Ecto neural progenitor cell (in vitro differentiated cells): Measurements from ENCODE around the gene RASSF1.
A peak's percentile ranks its signal among the peaks of the same experiment; 100 is the strongest.

Experiments used
- DNase-seq: peaks from one replicate; pipeline ENCODE4 v3.0.0-alpha.2; 2018; ENCODE audit warnings: low spot score

The RASSF1 gene

GRCh38 chr3:50365842-50366220 lies 25.2 kb upstream of the RASSF1 start:
- DNase-seq = no peak

GRCh38 chr3:50365080-50365841 lies 24.6 kb upstream of the RASSF1 start:
- DNase-seq = peak; percentile 90

GRCh38 chr3:50364573-50365079 lies 24.0 kb upstream of the RASSF1 start:
- DNase-seq = no peak

DNA sequence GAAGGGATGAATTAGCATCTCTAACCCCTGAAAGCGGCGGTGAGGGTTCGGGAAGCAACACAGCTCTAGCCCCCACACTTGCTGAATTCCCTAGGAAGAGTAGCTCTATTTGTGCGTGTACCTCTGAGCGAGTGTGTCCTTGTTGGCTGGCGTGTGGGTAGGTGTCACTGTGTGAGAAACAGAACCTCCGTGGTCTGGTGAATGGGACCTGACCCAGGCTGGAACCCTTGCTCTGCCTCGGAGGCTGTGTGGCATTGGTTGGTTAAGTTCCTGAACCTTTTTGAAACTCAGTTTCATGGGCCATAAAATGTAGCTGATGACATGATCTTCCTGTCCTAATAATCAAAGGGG lies 19.1 kb upstream of the RASSF1 start:
- DNase-seq = no peak

DNA sequence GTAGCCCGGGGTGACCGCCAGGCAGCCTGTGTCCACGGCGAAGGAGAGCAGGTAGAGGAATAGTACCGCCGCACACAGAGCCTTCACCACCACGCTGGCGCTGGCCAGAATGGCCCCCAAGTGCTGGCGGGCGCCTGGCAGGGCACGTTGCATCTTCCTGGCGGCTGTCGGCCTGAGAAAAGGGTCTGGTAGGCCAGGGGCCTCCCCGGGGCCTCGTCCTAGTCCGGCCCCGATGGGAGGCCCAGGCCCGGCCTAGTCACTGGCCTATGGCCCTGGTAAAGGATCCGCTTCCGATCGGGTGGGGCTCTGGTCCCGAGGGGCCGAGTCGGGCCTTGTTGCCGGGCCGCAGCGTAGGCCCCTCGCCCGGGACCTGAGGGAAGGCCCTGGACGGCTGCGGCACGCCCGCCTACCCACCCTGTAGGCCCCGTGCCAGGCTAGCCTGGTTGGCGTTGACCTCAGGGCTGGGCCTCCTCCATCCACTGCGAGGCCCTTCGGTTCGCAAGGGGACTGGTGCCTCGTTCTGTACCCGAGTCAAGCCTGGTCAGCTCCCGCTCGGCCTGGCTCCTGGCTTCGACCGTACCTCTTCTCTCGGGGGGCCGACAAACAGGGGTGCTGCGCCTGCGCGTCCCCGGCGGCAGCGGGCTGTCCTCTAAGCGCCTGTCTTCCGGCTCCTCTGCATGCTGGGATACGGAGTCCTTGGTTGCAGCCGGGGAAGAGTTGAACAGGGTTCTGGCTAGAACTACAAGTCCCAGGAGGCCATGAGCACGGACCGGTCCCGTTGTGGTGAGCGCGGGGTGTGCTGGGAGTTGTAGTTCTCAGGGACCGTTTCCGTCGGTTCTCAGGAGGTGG lies 18.5 kb upstream of the RASSF1 start, which contains the start of gene TMEM115:
TMEM115 (minus strand) TSS at position 611 of the 849 bp plus-strand sequence; CDS start at position 153, 458 bp downstream.
- peak; percentile 95 for DNase-seq

GRCh38 chr3:50358355-50358910 lies 17.8 kb upstream of the RASSF1 start:
- no peak for DNase-seq

DNA sequence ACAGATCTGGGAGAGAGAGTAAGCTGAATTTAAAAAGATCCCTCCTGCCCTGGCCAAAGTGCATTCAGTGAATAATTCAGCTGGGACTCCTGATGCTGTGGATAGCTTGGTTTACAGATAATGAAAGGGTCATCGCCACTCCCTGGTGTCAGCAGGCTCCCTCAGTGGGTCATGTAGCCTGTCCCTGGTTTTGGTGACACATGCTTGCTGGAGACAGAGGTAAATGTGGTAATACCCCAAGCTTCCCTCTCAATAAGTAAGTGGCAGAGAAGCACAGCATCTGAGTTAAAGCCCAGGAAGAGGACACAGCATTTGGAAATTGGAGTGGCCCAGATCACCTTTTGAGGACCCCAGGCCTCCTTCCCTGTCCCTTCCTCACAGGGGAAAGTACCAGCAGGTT lies 16.8 kb upstream of the RASSF1 start:
- DNase-seq = no peak

- no peak for DNase-seq
These were observed 15.9 kb upstream of the RASSF1 start for GRCh38 chr3:50356553-50356952.

DNA sequence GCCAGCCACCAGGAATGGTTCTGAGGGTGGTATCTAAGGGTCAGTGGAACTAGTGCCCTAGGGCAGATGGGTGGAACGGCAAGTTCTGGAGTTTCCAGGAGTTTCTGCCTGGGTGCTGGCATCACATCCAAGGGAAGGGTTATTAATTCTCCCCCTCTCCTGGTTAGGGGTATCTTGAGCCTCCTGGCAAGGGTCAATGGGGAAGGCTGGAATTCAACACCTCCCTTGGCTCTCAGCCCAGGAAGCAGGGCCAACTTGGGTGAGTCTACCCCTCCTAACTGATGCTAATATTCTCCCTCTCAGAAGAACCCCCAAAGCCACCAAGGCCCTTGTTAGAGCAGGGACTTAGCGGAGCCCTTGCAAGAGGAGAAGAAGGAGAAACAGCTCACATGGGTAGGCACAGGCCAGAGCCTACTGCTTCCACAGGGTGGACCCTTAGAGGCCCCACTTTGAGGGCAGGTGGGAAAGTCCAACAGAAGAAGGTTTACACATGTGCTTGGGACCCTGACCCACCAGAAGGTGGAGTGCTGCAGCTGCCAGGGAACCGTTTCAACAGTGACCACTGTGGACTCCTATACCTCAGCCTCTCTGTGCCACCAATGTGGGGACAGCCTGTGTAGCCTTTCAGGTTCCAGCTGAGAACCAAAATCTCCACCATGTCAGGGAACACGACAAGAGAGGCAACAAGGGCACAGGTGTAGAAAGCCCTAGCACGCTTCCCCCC lies 15.4 kb upstream of the RASSF1 start:
- no peak for DNase-seq

- DNase-seq = no peak
These were observed 14.2 kb upstream of the RASSF1 start for GRCh38 chr3:50354850-50355249.

DNA sequence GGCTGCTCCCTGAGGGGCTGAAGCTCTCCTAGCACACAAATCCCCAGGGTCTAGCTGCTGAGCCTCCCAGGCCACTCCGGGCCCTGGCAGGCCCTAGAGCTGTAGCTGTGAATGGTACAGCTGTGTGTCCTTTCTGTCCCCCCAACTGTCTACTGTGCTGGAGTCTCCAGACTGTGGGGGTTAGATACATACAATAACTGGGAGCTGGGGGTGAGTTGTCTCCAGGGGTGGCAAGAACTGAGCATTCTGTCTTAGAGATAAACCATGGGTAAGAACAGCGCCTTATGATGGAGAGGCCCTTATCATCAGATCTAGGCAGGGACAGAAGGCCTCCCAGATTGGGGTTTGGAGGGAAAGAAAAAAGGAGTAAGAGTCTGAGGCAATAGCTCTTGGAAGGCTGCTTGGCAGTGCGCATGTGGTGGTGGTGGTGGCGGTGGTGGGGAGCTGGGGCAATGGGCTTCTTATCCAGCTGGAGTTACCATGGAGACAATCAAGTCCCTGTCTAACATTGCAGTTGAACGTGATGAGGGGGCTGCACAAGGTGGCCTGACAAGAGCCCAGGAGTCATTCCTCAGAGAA lies 13.6 kb upstream of the RASSF1 start:
- DNase-seq = no peak

DNA sequence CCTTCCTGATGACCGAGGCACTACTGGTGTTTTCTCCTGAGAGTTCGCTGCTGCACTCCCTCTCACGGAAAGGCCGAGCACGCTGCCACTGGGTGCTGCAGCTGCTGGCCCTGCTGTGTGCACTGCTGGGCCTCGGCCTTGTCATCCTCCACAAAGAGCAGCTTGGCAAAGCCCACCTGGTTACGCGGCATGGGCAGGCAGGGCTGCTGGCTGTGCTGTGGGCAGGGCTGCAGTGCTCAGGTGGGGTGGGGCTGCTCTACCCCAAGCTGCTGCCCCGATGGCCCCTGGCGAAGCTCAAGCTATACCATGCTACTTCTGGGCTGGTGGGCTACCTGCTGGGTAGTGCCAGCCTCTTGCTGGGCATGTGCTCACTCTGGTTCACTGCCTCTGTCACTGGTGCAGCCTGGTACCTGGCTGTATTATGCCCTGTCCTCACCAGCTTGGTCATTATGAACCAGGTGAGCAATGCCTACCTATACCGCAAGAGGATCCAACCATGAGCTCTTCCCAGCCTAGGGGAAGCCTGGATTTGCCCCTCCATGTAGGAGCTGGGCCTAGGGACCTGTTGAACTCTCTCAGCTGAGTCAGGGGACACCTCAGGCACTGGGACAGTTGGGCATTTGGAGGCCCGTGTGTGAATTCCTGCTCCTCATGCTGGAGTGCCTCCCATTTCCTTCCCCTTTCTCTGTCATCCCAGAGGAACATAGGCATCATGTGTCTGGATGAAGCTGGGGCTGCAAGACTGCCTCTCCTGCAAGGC lies 12.8 kb upstream of the RASSF1 start:
- no peak for DNase-seq

- DNase-seq = no peak
These were observed 12.1 kb upstream of the RASSF1 start for GRCh38 chr3:50352781-50353180.

- no peak for DNase-seq
These were observed 10.7 kb upstream of the RASSF1 start for GRCh38 chr3:50351323-50351697.

DNA sequence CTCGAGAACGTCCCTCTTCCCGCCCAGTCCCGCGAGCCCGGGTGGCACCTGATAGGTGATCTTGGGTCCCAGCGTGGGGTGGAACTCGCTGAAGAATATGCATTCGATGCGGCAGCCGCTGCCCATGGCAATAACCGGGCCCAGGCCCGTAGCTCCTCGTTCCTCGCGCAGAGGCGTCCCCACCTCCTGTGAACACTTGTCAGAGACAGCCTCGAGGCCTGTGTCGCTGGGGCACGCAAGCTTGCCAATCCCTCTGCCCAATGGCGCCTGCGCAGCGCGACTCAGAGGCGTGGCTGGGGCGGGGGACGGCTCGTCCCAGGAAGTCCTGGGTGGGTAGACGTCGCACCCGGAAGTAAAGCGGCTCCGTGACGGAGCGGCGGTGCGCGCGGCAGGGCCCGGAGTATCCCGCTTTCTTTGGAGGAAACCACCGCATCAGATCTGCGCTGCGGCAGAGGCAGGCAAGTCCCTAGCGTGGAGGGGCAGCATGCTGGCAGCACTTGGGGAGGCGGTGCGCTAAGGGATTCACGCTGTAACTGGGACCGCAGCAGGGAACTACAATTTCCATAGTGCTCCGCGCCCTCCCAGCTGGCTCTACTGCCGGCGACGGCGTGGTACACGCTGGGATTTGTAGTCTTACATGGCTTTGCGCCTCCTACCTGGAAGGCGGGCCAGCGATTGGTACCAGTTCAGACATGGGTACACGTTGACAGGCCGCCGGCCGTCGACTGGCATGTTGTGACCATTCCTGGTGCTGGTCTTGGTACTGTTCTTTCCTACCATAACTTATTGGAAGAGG lies 10.1 kb upstream of the RASSF1 start, which contains the start of the genes CYB561D2 and NPRL2:
CYB561D2 (plus strand) TSS at position 336 of the 796 bp plus-strand sequence. CDS start 572 bp downstream, outside the sequence.
NPRL2 (minus strand) TSS at position 249 of the 796 bp plus-strand sequence; CDS start at position 126, 123 bp downstream.
- peak; percentile 95 for DNase-seq

DNA sequence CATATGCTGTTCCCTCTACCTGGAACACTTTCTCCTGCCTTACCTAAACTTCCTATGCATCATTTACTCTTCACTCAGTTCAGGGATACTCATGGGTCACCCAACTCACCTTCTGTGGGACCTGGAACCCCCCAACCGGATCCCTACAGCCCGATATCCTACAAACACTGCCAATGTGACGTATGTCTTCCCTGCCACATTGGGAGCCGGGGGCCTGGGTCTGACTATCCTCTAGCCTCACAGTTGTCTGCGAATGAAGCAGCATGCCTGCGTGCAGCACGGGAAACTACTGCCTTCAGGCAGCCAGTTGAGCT lies 9.5 kb upstream of the RASSF1 start:
- no peak for DNase-seq

- no peak for DNase-seq
These were observed 6.7 kb upstream of the RASSF1 start for GRCh38 chr3:50347187-50347813.

- DNase-seq = peak; percentile 88
These were observed 5.1 kb upstream of the RASSF1 start, which contains the start of gene ZMYND10 for GRCh38 chr3:50345586-50346234. Gene ZMYND10 (minus strand): TSS chr3:50345732. CDS start chr3:50345579, 153 bp downstream.

- DNase-seq = no peak
These were observed 4.4 kb upstream of the RASSF1 start for GRCh38 chr3:50345008-50345407.
